AG09319 (cell line): ENCODE results near the gene LMAN1L.
"Not testable (repeated sequence)": the region's sequence is repeated elsewhere in the genome, so short reads cannot be mapped to it uniquely, and the experiment has no call there.

Source experiments
- DNase-seq: peaks from one replicate; pipeline ENCODE4 v3.0.0-alpha.2; 2010; ENCODE audit warnings: low read depth; ENCODE audit errors: extremely low read depth
- CTCF ChIP-seq: IDR thresholded peaks from 2 replicates; pipeline ENCODE4 v1.5.1; 2011; ENCODE audit warnings: low read depth, mild to moderate bottlenecking, inconsistent platforms, low read length, moderate library complexity

Gene LMAN1L

GRCh38 chr15:74783072-74783807 lies 29.4 kb upstream of the LMAN1L start:
- no peak for TF ChIP-seq CTCF
- no peak for DNase-seq

- no peak for DNase-seq
- no peak for TF ChIP-seq CTCF
Observed at GRCh38 chr15:74783808-74784175, 28.8 kb upstream of the LMAN1L start.

DNA sequence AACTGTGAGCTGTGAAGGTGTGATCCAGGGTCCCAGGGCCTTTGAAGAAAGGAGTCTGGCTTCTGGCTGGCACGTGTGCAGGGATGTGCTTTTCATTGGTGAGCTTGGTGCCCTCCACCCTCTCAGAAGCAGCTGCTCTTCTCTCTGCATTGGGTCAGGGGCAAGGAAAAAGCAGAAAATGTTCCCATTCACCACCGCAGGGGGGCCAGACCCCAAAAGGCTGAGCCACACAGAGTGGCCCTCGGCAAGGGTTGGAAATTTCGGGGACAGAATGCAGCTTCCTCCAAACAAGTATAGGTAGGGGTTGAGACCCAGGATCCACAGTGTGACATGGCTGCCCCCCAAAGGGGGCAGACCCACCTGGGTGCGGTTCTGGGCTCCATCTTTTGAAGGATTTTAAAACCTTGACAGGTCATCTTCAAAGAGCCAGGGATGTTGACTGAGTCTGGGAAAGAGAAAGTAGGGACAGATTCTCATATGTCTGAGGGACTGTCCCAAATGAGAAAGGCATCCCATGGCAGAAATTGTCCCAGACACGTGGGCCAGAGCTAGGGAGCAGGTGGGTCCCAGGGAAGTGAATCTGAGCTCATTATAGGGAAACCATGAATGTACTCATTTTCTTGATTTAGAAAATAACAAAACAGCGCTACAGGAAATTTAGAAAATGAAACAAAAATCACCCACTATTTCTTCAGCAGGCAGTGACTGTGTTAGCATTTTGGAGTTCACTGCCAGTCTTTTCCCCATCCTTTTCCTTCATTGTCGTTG lies 28.0 kb upstream of the LMAN1L start:
- DNase-seq: no peak
- no peak for TF ChIP-seq CTCF

- TF ChIP-seq CTCF: no peak
- DNase-seq: no peak
Observed at GRCh38 chr15:74785194-74786032, 27.2 kb upstream of the LMAN1L start.

DNA sequence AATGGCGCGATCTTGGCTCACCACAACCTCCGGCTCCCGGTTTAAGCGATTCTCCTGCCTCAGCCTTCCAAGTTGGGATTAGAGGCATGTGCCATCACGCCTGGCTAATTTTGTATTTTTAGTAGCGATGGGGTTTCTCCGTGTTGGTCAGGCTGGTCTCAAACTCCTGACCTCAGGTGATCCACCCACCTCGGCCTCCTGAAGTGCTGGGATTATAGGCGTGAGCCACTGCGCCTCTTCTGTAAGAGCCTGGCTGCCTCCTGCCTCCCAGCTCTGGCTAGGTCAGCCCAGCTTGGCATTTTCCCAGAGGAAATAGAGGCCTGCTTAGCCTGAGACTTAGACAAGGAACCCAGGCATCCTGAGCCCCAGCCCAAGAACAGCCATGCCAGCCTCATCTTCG lies 26.6 kb upstream of the LMAN1L start:
- not testable (repeated sequence) for DNase-seq

GRCh38 chr15:74786551-74787165 lies 26.0 kb upstream of the LMAN1L start:
- no peak for TF ChIP-seq CTCF
- no peak for DNase-seq

- TF ChIP-seq CTCF: peak; percentile 54
- DNase-seq: no peak
Observed at GRCh38 chr15:74787251-74788041, 25.2 kb upstream of the LMAN1L start.
